ENCODE measurements around the gene CTDP1.

CTDP1 gene

GRCh38 chr18:79679552-79680099 lies at the start of gene CTDP1:
TSS of gene CTDP1 (plus strand) at chr18:79679803. CDS start at chr18:79679948, 145 bp downstream.
- DNase-seq, result peak; percentile 90 to 91

GRCh38 chr18:79630281-79631095 lies 49.1 kb upstream of the CTDP1 start:
- no peak for DNase-seq

GRCh38 chr18:79631096-79631507 lies 48.5 kb upstream of the CTDP1 start:
- no peak for DNase-seq

- DNase-seq, result no peak
Observed at GRCh38 chr18:79631761-79632446, 47.7 kb upstream of the CTDP1 start.

- no peak for DNase-seq
Observed at GRCh38 chr18:79632765-79633164, 46.8 kb upstream of the CTDP1 start.

- no peak for DNase-seq
Observed at GRCh38 chr18:79634186-79634585, 45.4 kb upstream of the CTDP1 start.

- DNase-seq, result no peak
Observed at GRCh38 chr18:79634593-79635426, 44.8 kb upstream of the CTDP1 start.

GRCh38 chr18:79635427-79635726 lies 44.2 kb upstream of the CTDP1 start:
- DNase-seq, result no peak

- DNase-seq, result no peak
Observed at GRCh38 chr18:79637181-79637920, 42.3 kb upstream of the CTDP1 start.

GRCh38 chr18:79637921-79638909 lies 41.4 kb upstream of the CTDP1 start:
- no peak for DNase-seq

GRCh38 chr18:79639072-79639829 lies 40.4 kb upstream of the CTDP1 start:
- no peak for DNase-seq

- no peak for DNase-seq
Observed at GRCh38 chr18:79640064-79640672, 39.4 kb upstream of the CTDP1 start.

- DNase-seq, result no peak
Observed at GRCh38 chr18:79640875-79641274, 38.7 kb upstream of the CTDP1 start.

GRCh38 chr18:79641722-79642497 lies 37.7 kb upstream of the CTDP1 start:
- DNase-seq, result no peak

- DNase-seq, result peak in 1 of 2 donors; percentile 63
Observed at GRCh38 chr18:79642626-79643025, 37.0 kb upstream of the CTDP1 start.

- DNase-seq, result peak in 1 of 2 donors; percentile 57
Observed at GRCh38 chr18:79643054-79643984, 36.3 kb upstream of the CTDP1 start.

- DNase-seq, result peak; percentile 71 to 72
Observed at GRCh38 chr18:79644006-79644665, 35.5 kb upstream of the CTDP1 start.
